ENCODE measurements around the gene HYDIN. TPM values are rescaled to one million over a fixed set of nuclear protein-coding genes. Genes with fewer than 3 reads are reported as not detected.

HYDIN gene
- total and polyA plus RNA-seq, 12 donors = 0.04 to 3.1 (median 1.8) TPM

DNA sequence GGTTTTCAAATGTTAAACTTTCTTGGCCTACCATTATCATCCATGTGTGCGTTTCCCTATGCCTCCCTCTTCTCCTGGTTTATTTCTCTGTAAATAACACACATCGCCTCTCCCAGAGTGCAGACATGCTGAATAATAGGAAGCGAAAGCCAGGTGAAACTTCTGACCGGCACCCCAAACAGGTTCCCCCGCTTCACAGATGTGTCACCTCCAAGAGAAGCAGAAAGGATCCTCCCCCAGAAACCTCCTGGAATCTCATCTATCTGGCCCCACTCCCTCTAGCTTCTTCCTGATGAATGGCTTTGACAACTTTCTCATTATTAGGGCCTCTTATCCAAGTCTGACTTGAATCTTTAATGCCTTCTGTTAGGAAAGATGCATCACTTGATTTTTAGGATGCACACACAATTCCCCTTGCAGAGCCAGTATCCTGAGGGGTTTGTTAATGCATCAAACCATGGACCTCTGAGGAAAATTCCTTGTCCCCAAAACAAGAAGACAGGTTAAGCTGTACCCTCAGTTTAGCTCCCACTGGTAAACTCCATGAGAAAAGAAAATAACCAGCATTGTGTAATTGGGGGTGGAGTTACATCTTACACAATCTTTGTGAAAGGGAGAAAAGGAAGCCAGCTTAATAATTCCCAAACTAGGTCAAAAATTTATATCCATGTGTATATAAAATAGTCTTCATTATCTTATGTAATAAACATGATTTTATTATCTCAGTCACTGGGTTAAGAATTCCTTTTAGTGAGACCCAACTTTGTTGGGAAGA is 20.1 kb upstream of the HYDIN start:
- Histone ChIP-seq H3K36me3 (no peaks in the 10 kb centered on the region), H3K4me1 (peaks cover 0 to 5% (median 0%) of the 10 kb centered on the region in 9 donors), H3K9me3 (no peaks in the 10 kb centered on the region), H3K27me3 (no peaks in the 10 kb centered on the region), H3K4me3 (no peak overlapping the region), H3K27ac (no peak overlapping the region)
- TF ChIP-seq, protein P1, sequence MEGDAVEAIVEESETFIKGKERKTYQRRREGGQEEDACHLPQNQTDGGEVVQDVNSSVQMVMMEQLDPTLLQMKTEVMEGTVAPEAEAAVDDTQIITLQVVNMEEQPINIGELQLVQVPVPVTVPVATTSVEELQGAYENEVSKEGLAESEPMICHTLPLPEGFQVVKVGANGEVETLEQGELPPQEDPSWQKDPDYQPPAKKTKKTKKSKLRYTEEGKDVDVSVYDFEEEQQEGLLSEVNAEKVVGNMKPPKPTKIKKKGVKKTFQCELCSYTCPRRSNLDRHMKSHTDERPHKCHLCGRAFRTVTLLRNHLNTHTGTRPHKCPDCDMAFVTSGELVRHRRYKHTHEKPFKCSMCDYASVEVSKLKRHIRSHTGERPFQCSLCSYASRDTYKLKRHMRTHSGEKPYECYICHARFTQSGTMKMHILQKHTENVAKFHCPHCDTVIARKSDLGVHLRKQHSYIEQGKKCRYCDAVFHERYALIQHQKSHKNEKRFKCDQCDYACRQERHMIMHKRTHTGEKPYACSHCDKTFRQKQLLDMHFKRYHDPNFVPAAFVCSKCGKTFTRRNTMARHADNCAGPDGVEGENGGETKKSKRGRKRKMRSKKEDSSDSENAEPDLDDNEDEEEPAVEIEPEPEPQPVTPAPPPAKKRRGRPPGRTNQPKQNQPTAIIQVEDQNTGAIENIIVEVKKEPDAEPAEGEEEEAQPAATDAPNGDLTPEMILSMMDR (IDR thresholded peaks at IDR 0.05) = no peak
- ATAC-seq (no peak), DNase-seq (no peak)
- intact Hi-C loops (cut with DNase I) = loop anchor here in 1 of 10 donors (10.0 kb wide), 1 partner anchor 54 kb away; no protein-coding TSS in a partner anchor
- WGBS, 2 donors = 77 to 86% methylated on average over 5 of the region's 5 CpGs

DNA sequence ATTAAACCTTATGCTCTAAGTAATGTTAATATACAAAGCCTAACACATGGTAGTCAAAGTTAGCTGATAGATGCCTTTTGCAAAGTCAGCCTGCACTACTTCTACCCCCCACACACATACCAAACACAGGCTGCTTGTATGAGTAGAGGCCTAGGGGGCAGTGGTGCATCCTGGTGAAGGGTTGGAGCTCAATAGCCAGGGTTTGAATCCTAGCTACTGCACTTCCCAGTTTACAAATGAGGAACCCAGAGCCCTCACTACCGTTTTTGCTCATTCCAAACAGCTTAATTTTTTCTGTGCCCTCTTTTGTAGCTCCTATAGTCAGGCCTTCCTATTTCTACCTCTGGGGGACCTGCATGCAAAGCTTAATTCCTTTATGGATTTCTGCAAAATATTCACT is 18.9 kb upstream of the HYDIN start:
- TF ChIP-seq, protein P1 (IDR thresholded peaks at IDR 0.05) = no peak
- intact Hi-C loops (cut with DNase I) = no loop called here
- H3K4me3 ChIP-seq = no peak overlapping the region
- DNase-seq = no peak
- H3K9me3 ChIP-seq = no peaks in the 10 kb centered on the region
- no peak overlapping the region for H3K27ac ChIP-seq
- no peak for ATAC-seq
- no peaks in the 10 kb centered on the region for H3K36me3 ChIP-seq
- 19 to 24% methylated on average over 1 of the region's 1 CpG for WGBS, 2 donors
- no peaks in the 10 kb centered on the region for H3K27me3 ChIP-seq
- no peaks in the 10 kb centered on the region for H3K4me1 ChIP-seq

DNA sequence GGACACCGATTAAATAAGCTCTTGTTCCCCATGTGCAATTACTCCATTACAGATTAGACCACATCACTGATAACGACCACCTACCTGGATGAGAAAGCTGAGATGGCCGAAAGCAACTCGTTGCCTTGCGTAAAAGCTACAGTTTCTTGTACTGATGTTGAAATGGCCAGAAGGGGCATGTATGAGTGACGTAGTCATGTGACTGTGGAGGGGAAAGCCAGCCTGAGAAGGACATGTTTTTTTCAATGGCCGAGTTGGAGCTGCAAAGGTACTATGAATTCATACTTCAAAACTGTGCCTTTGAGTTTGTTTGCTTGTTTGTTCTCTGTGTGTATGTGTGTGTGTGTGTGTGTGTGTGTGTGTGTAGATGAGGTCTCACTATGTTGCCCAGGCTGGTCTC is 17.0 kb upstream of the HYDIN start:
- Histone ChIP-seq H3K36me3 (no peaks in the 10 kb centered on the region), H3K4me3 (no peak overlapping the region), H3K27ac (no peak overlapping the region), H3K4me1 (no peaks in the 10 kb centered on the region), H3K27me3 (peaks cover 0 to under 1% (median 0%) of the 10 kb centered on the region in 7 donors), H3K9me3 (no peaks in the 10 kb centered on the region)
- ATAC-seq (no peak), DNase-seq (no peak)
- intact Hi-C loops (cut with DNase I) = no loop called here
- TF ChIP-seq, protein P1 (IDR thresholded peaks at IDR 0.05) = no peak
- WGBS, 2 donors = 84 to 85% methylated on average over 7 of the region's 7 CpGs

DNA sequence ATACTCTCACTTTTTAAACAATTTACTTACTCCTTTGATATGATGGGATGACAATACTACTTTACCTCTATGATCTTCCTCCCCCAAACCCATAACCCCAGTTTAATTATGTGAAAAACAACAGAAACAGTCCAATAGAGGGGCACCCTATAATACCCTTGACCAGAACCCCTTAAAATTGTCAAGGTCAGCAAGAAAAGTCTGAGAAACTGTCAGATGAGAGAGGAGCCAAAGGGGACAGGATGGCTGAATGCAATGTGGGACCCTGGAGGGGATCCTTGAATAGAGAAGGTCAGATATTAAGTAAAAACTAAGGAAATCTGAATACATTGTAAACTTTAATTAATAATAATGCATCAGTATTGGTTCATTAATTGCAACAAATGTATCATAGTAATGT is 15.8 kb upstream of the HYDIN start:
- no peak for ATAC-seq

More for the DNA sequence above, 15.8 kb upstream of the HYDIN start:
- intact Hi-C loops (cut with DNase I) = no loop called here
- Histone ChIP-seq H3K9me3 (no peaks in the 10 kb centered on the region), H3K36me3 (no peaks in the 10 kb centered on the region), H3K4me1 (no peaks in the 10 kb centered on the region), H3K27me3 (peaks cover 0 to 3% (median 0%) of the 10 kb centered on the region in 7 donors), H3K4me3 (no peak overlapping the region), H3K27ac (no peak overlapping the region)
- DNase-seq = no peak
- TF ChIP-seq, protein P1 (IDR thresholded peaks at IDR 0.05) = no peak
